PFSK-1 (cell line): ENCODE measurements around the gene RAB4A.

Source experiments
- POLR2AphosphoS5 ChIP-seq: IDR thresholded peaks from 2 replicates; pipeline ENCODE4 v1.6.1; 2012; ENCODE audit warnings: low read depth, mild to moderate bottlenecking, control low read depth, low read length, moderate library complexity
- TAF1 ChIP-seq: IDR thresholded peaks from 2 replicates; pipeline ENCODE4 v1.6.1; 2012; ENCODE audit warnings: low read length, control low read depth, borderline replicate concordance; ENCODE audit not compliant: insufficient read depth
- TF ChIP-seq, protein P1 (sequence below), 2 experiments: IDR thresholded peaks; 2 replicates each; pipeline versions ENCODE4 v1.6.1 to v1.8.0; 2011 to 2012; ENCODE audit warnings: low read depth in 2 of 2, low read length in 2 of 2, control low read depth in 1 of 2, inconsistent platforms in 1 of 2, mild to moderate bottlenecking in 1 of 2, moderate library complexity in 1 of 2; ENCODE audit not compliant: insufficient read depth in 1 of 2

DNA sequence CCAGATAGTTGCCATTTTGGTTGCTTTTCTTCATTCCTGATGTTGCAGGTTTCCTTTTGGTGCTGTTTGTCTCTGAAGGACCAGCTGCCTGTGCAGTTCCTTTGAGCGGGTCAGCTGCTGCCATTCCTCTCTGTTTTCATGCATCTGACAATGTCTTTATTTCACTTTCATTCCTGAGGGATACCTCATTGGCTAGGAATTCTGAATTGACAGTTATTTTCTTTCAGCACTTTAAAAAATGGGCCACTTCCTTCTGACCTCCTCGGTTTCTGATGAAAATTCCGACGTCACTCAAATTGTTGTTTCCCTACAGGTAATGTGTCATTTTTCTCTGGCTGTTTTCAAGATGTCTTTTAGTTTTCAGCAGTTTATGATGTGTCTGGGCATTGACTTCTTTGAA is 47.1 kb downstream of the RAB4A start:
- TF ChIP-seq POLR2AphosphoS5 (no peak), TAF1 (no peak)
- TF ChIP-seq, protein P1, sequence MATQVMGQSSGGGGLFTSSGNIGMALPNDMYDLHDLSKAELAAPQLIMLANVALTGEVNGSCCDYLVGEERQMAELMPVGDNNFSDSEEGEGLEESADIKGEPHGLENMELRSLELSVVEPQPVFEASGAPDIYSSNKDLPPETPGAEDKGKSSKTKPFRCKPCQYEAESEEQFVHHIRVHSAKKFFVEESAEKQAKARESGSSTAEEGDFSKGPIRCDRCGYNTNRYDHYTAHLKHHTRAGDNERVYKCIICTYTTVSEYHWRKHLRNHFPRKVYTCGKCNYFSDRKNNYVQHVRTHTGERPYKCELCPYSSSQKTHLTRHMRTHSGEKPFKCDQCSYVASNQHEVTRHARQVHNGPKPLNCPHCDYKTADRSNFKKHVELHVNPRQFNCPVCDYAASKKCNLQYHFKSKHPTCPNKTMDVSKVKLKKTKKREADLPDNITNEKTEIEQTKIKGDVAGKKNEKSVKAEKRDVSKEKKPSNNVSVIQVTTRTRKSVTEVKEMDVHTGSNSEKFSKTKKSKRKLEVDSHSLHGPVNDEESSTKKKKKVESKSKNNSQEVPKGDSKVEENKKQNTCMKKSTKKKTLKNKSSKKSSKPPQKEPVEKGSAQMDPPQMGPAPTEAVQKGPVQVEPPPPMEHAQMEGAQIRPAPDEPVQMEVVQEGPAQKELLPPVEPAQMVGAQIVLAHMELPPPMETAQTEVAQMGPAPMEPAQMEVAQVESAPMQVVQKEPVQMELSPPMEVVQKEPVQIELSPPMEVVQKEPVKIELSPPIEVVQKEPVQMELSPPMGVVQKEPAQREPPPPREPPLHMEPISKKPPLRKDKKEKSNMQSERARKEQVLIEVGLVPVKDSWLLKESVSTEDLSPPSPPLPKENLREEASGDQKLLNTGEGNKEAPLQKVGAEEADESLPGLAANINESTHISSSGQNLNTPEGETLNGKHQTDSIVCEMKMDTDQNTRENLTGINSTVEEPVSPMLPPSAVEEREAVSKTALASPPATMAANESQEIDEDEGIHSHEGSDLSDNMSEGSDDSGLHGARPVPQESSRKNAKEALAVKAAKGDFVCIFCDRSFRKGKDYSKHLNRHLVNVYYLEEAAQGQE (IDR thresholded peaks at IDR 0.05; ENCODE audit: insufficient read depth in 1 of 2, low read depth in 2 of 2, low read length in 2 of 2), result no peak
